ENCODE data around the gene GALNT14. TPM values are rescaled to one million over a fixed set of nuclear protein-coding genes. Genes with fewer than 3 reads are reported as not detected.

Gene GALNT14
- total RNA-seq, 3 donors from 2014 or later, result 0.33 to 1.3 (median 0.98) TPM

- H3K9me3 Mint-ChIP-seq, result no peaks in the 10 kb centered on the region
- no peak for DNase-seq
- H3K4me1 Mint-ChIP-seq (ENCODE audit: low read depth), result no peaks in the 10 kb centered on the region
- no peak for ATAC-seq
- H3K27me3 Mint-ChIP-seq (ENCODE audit: low read depth), result peaks cover 6% of the 10 kb centered on the region
- no peak overlapping the region for H3K4me3 Mint-ChIP-seq
- no peaks in the 10 kb centered on the region for H3K36me3 Mint-ChIP-seq (ENCODE audit: insufficient read depth)
These were observed 152.6 kb downstream of the GALNT14 start for GRCh38 chr2:30985493-30986230.

DNA sequence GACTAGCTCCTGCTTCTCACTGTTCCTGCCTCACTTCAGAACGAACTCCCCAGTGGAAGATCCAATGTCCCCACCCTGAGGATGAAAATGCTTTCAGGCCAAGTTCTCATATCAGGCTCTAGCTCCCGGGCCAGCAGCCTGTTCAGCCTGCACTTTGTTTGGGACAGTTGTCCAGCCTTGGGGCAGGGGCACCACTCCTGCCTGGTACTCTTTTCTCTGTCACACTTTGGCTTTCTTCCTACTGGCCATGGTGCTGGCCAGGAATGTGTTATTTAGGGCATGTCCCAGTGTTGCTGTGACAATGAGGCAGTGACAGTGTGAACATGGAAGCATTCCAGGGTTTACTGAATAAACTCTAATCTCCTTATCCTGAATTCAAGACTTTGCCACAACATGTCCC lies 154.1 kb downstream of the GALNT14 start:
- Mint-ChIP-seq H3K4me3 (no peak overlapping the region), H3K4me1 (ENCODE audit: low read depth) (no peaks in the 10 kb centered on the region), H3K36me3 (ENCODE audit: insufficient read depth) (no peaks in the 10 kb centered on the region), H3K27me3 (ENCODE audit: low read depth) (peaks cover 7% of the 10 kb centered on the region), H3K9me3 (no peaks in the 10 kb centered on the region)
- ATAC-seq (no peak), DNase-seq (no peak)

GRCh38 chr2:30981510-30981909 lies 156.7 kb downstream of the GALNT14 start:
- Mint-ChIP-seq H3K27me3 (ENCODE audit: low read depth) (peaks cover 10% of the 10 kb centered on the region), H3K4me1 (ENCODE audit: low read depth) (no peaks in the 10 kb centered on the region), H3K36me3 (ENCODE audit: insufficient read depth) (no peaks in the 10 kb centered on the region), H3K4me3 (no peak overlapping the region), H3K9me3 (no peaks in the 10 kb centered on the region)
- DNase-seq (no peak), ATAC-seq (no peak)

- no peaks in the 10 kb centered on the region for H3K9me3 Mint-ChIP-seq
- no peak overlapping the region for H3K4me3 Mint-ChIP-seq
- peaks cover 10% of the 10 kb centered on the region for H3K27me3 Mint-ChIP-seq (ENCODE audit: low read depth)
- ATAC-seq (no peak), DNase-seq (no peak)
- no peaks in the 10 kb centered on the region for H3K4me1 Mint-ChIP-seq (ENCODE audit: low read depth)
- no peaks in the 10 kb centered on the region for H3K36me3 Mint-ChIP-seq (ENCODE audit: insufficient read depth)
These were observed 157.1 kb downstream of the GALNT14 start for GRCh38 chr2:30981096-30981495.

- H3K9me3 Mint-ChIP-seq, result no peaks in the 10 kb centered on the region
- no peaks in the 10 kb centered on the region for H3K4me1 Mint-ChIP-seq (ENCODE audit: low read depth)
- peaks cover 5% of the 10 kb centered on the region for H3K27me3 Mint-ChIP-seq (ENCODE audit: low read depth)
- H3K4me3 Mint-ChIP-seq, result no peak overlapping the region
- ATAC-seq, result no peak
- DNase-seq, result no peak
- no peaks in the 10 kb centered on the region for H3K36me3 Mint-ChIP-seq (ENCODE audit: insufficient read depth)
These were observed 158.4 kb downstream of the GALNT14 start for GRCh38 chr2:30979822-30980245.

DNA sequence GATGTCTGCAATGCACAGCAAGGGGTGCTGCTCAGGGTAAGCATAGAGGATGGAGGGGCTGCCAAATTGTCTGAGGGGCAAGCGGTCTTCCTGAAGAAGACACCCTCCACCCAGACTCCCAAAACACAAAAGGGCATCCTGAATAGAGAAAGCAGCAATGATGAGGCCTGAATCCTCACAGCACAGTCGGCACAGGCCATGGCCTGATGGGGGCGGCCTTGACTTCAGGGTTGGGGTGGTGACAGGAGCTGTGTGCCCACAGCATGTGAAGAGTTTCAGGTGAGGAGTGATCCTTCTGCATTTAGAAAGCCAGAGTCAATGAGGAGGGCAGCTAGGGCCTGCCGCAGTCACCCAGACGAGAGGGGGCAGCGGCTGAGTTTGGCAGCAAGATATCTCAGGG lies 159.4 kb downstream of the GALNT14 start:
- ATAC-seq (no peak), DNase-seq (no peak)
- H3K36me3 Mint-ChIP-seq (ENCODE audit: insufficient read depth), result no peaks in the 10 kb centered on the region
- no peak overlapping the region for H3K4me3 Mint-ChIP-seq
- H3K27me3 Mint-ChIP-seq (ENCODE audit: low read depth), result peaks cover 4% of the 10 kb centered on the region
- H3K9me3 Mint-ChIP-seq, result no peaks in the 10 kb centered on the region
- no peaks in the 10 kb centered on the region for H3K4me1 Mint-ChIP-seq (ENCODE audit: low read depth)

GRCh38 chr2:30978044-30978443 lies 160.2 kb downstream of the GALNT14 start:
- H3K36me3 Mint-ChIP-seq (ENCODE audit: insufficient read depth), result no peaks in the 10 kb centered on the region
- H3K4me3 Mint-ChIP-seq, result no peak overlapping the region
- ATAC-seq, result no peak
- no peak for DNase-seq
- no peaks in the 10 kb centered on the region for H3K4me1 Mint-ChIP-seq (ENCODE audit: low read depth)
- H3K9me3 Mint-ChIP-seq, result no peaks in the 10 kb centered on the region
- H3K27me3 Mint-ChIP-seq (ENCODE audit: low read depth), result peaks cover 4% of the 10 kb centered on the region

GRCh38 chr2:30975156-30975555 lies 163.1 kb downstream of the GALNT14 start:
- no peak for DNase-seq
- Mint-ChIP-seq H3K36me3 (ENCODE audit: insufficient read depth) (no peaks in the 10 kb centered on the region), H3K4me1 (ENCODE audit: low read depth) (no peaks in the 10 kb centered on the region), H3K9me3 (no peaks in the 10 kb centered on the region), H3K4me3 (no peak overlapping the region), H3K27me3 (ENCODE audit: low read depth) (peaks cover 4% of the 10 kb centered on the region)
- ATAC-seq, result no peak

DNA sequence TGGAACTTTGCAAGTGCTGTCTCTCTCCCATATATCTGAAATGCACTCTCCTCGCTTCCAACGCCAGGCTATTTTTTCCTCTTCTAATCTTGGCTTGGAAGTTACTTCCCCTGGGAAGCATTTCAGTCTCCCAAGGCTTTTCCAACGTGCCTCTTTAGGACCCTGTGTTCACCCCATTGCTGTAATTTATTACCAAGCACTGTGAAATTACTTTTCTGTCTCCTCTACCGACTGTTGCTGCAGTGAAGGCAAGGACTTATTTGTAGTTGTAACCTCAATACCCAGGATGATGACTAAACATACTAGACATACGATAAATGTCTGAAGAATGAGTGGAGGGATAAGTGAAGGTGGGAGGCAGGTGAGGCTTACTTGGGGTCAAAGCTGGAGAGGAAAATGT lies 163.7 kb downstream of the GALNT14 start:
- ATAC-seq (no peak), DNase-seq (no peak)
- no peaks in the 10 kb centered on the region for H3K4me1 Mint-ChIP-seq (ENCODE audit: low read depth)
- no peaks in the 10 kb centered on the region for H3K9me3 Mint-ChIP-seq
- no peaks in the 10 kb centered on the region for H3K36me3 Mint-ChIP-seq (ENCODE audit: insufficient read depth)
- peaks cover 4% of the 10 kb centered on the region for H3K27me3 Mint-ChIP-seq (ENCODE audit: low read depth)
- H3K4me3 Mint-ChIP-seq, result no peak overlapping the region

DNA sequence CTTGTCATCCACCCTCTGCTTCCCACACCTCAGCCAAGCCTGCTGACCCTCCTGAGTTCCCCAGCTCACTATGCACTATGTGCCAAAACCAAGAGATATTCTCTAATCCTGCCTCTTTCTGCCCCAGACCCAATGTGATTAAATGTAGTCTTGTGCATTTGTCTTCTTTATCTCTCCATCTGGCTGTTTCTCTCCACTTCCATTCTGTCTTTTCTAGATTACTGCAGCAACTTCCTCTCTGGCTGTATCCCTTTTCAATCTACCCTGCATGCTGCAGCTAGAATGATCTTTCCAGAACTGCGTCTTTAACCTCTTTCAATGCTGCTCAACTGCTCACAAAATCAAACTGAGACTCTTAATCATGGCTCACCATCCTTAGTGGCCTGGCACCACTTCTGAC lies 164.1 kb downstream of the GALNT14 start:
- Mint-ChIP-seq H3K4me3 (no peak overlapping the region), H3K4me1 (ENCODE audit: low read depth) (no peaks in the 10 kb centered on the region), H3K9me3 (no peaks in the 10 kb centered on the region), H3K27me3 (ENCODE audit: low read depth) (peaks cover 3% of the 10 kb centered on the region), H3K36me3 (ENCODE audit: insufficient read depth) (no peaks in the 10 kb centered on the region)
- ATAC-seq (no peak), DNase-seq (no peak)

DNA sequence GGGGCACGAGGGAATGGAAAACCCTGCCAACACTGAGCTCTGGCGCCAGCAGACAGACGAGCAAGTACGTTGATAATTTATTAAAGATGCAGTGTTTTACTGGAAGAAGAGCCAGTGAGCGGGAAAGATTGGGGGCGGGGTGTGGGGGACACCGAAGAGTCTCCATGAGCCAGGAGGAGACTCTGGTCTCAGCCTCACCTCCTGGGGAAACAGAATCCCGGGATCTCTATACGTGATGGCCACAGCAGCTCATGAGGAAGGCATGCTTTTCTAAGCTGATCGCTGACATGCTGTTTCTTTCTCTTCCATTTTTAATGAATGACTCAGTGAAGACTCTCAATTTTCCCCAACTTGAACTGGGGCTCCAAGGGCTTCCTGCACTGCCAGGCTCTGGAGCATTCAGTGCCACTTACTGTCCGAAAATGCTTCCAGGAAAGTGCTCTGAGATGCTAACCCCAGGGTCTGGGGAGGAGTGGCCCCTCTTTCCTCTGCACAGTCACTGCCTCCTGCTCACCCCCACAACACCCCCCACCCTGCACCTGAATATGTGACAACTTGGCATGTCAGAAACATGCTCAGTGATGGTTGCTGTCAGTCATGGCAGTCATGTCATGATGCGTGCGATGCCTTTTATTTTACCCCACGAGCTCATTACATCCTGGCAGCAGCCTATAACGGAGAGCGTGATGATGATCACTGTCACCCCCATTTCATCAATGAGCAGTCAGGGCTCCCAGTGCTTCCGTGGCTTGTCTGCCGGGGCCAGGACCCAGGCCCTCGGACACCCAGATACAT lies 166.8 kb downstream of the GALNT14 start:
- DNase-seq (no peak), ATAC-seq (no peak)
- Mint-ChIP-seq H3K27me3 (ENCODE audit: low read depth) (peaks cover 3% of the 10 kb centered on the region), H3K4me3 (no peak overlapping the region), H3K36me3 (ENCODE audit: insufficient read depth) (no peaks in the 10 kb centered on the region), H3K4me1 (ENCODE audit: low read depth) (no peaks in the 10 kb centered on the region), H3K9me3 (no peaks in the 10 kb centered on the region)

DNA sequence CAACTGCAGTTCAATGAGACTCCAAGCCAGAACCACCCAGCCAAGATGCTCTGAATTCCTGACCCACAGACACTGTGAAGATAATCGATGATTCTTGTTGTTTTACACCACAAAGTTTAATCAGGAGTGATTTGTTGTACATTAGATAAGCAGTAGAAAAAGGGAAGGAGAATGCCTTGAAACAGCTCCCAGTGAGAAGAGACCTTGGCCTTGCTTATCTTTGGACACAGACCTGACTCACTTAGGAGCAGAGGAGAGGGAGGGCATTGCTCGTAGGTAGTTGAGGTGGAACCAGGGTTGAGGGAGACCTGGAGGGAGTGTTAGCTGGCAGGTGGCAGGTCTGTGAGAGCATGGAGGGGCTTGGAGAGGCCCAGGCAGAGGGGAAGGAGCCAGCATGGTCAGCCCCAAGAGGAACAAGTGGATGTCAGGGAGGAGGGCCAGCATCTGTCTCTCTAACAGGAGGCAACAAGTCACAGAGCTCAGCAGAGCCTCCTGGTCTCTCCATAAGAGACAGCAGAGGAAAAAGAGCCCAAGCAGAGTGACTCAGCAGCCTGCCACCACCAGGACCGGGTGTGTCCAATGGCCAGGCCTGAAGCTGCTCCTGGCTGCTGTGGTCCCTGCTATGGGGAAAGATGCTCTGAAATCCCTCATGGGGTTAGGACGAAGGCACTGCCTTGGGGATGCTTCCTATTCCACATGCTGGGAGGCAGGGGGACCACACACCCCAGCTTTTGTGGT lies 169.4 kb downstream of the GALNT14 start:
- DNase-seq (no peak), ATAC-seq (no peak)
- Mint-ChIP-seq H3K4me3 (no peak overlapping the region), H3K4me1 (ENCODE audit: low read depth) (no peaks in the 10 kb centered on the region), H3K9me3 (no peaks in the 10 kb centered on the region), H3K36me3 (ENCODE audit: insufficient read depth) (no peaks in the 10 kb centered on the region), H3K27me3 (ENCODE audit: low read depth) (peaks cover 6% of the 10 kb centered on the region)

- H3K27me3 Mint-ChIP-seq (ENCODE audit: low read depth), result peaks cover 11% of the 10 kb centered on the region
- no peaks in the 10 kb centered on the region for H3K9me3 Mint-ChIP-seq
- no peak overlapping the region for H3K4me3 Mint-ChIP-seq
- H3K36me3 Mint-ChIP-seq (ENCODE audit: insufficient read depth), result no peaks in the 10 kb centered on the region
- ATAC-seq (no peak), DNase-seq (no peak)
- H3K4me1 Mint-ChIP-seq (ENCODE audit: low read depth), result no peaks in the 10 kb centered on the region
These were observed 171.5 kb downstream of the GALNT14 start for GRCh38 chr2:30966786-30967185.

GRCh38 chr2:30965022-30965531 lies 173.2 kb downstream of the GALNT14 start:
- no peak for DNase-seq
- no peaks in the 10 kb centered on the region for H3K36me3 Mint-ChIP-seq (ENCODE audit: insufficient read depth)
- H3K4me3 Mint-ChIP-seq, result no peak overlapping the region
- H3K4me1 Mint-ChIP-seq (ENCODE audit: low read depth), result no peaks in the 10 kb centered on the region
- no peak for ATAC-seq
- peaks cover 11% of the 10 kb centered on the region for H3K27me3 Mint-ChIP-seq (ENCODE audit: low read depth)
- H3K9me3 Mint-ChIP-seq, result no peaks in the 10 kb centered on the region

All from activated T-cell treated with anti-CD3 and anti-CD28 coated beads, Interleukin-2, amount 50 U/mL, for 4 hours (primary cell).